ENCODE results near the gene LRRC31. TPM values are rescaled to one million over a fixed set of nuclear protein-coding genes. Genes with fewer than 3 reads are reported as not detected.

Gene LRRC31
- polyA plus RNA-seq, 1 of the 3 experiments (the other 2 are of a cell fraction): not detected

GRCh38 chr3:169825316-169825715 lies 44.4 kb downstream of the LRRC31 start:
- Histone ChIP-seq H3K4me3 (ENCODE audit: low read depth in 2 of 2, low read length in 1 of 2) (no peak overlapping the region), H4K20me1 (ENCODE audit: insufficient read depth) (no peaks in the 10 kb centered on the region), H2AFZ (ENCODE audit: low read depth) (no peak overlapping the region), H3K27me3 (ENCODE audit: insufficient read depth) (no peaks in the 10 kb centered on the region), H3K36me3 (replicated peaks in 1 of 2; ENCODE audit: control insufficient read depth in 1 of 2, insufficient read depth in 2 of 2, low read length in 1 of 2) (no peaks in the 10 kb centered on the region), H3K9me2 (no peaks in the 10 kb centered on the region), H3K9ac (no peak overlapping the region), H3K9me3 (no peaks in the 10 kb centered on the region; the same call in 1 of the 2 replicates), H3F3A (replicated peaks; ENCODE audit: insufficient read depth) (no peaks in the 10 kb centered on the region), H3K79me2 (ENCODE audit: insufficient read depth) (no peaks in the 10 kb centered on the region), H3K4me1 (ENCODE audit: control insufficient read depth in 1 of 2, insufficient read depth in 2 of 2, low read depth in 1 of 2, low read length in 1 of 2) (no peaks in the 10 kb centered on the region; a peak in 1 of 4 replicates), H3K4me2 (no peak overlapping the region), H3K27ac (ENCODE audit: low read depth in 2 of 2, low read length in 1 of 2) (no peak overlapping the region)
- ChIA-PET CTCF (no interaction called here), POLR2A (no interaction called here)
- TF ChIP-seq MEF2A (IDR thresholded peaks at IDR 0.05; ENCODE audit: borderline replicate concordance, low read depth) (no peak), RFX5 (IDR thresholded peaks at IDR 0.05; ENCODE audit: low read length) (no peak), POLR2AphosphoS5 (IDR thresholded peaks at IDR 0.05; ENCODE audit: low read depth, low read length) (no peak), PBX3 (IDR thresholded peaks at IDR 0.05) (no peak), CTCF (IDR thresholded peaks at IDR 0.05) (no peak), TEAD4 (IDR thresholded peaks at IDR 0.05; ENCODE audit: borderline replicate concordance, insufficient read depth) (no peak), SMC3 (IDR thresholded peaks at IDR 0.05; ENCODE audit: low read depth, low read length) (no peak), FOXJ3 (CRISPR knock-in tag; IDR thresholded peaks at IDR 0.05) (no peak), EP300 (IDR thresholded peaks at IDR 0.05; ENCODE audit: borderline replicate concordance in 1 of 2, low read depth in 1 of 2, low read length in 1 of 2) (no peak), CHD2 (IDR thresholded peaks at IDR 0.05; ENCODE audit: low read length, partially characterized antibody) (no peak), MAX (IDR thresholded peaks at IDR 0.05; ENCODE audit: low read depth) (no peak), REST (IDR thresholded peaks at IDR 0.05; ENCODE audit: low read depth, low read length) (no peak), RCOR1 (IDR thresholded peaks at IDR 0.05; ENCODE audit: low read length) (no peak), IRF3 (IDR thresholded peaks at IDR 0.05; ENCODE audit: low read depth, low read length) (no peak), NRF1 (IDR thresholded peaks at IDR 0.05; ENCODE audit: low read depth, low read length) (no peak), TCF12 (IDR thresholded peaks at IDR 0.05) (no peak), ELF1 (IDR thresholded peaks at IDR 0.05) (no peak)
- 67% methylated on average over 3 of the region's 3 CpGs for WGBS (ENCODE audit: low lambda C conversion rate)
- DNase-seq: no peak

All from SK-N-SH (cell line).